ENCODE results near the gene FSIP1.
"Not testable (repeated sequence)": the region's sequence is repeated elsewhere in the genome, so short reads cannot be mapped to it uniquely, and the experiment has no call there.

The FSIP1 gene

GRCh38 chr15:39782441-39783138, at the start of gene FSIP1:
Gene FSIP1, minus strand, starts transcription at chr15:39782841. Its CDS starts 6,317 bp downstream, at chr15:39776524.
- peak; percentile 94 to 95 for DNase-seq

GRCh38 chr15:39830166-39830565, 47.5 kb upstream of the FSIP1 start:
- DNase-seq = no peak

GRCh38 chr15:39828374-39828931, 45.8 kb upstream of the FSIP1 start:
- DNase-seq = no peak

- no peak for DNase-seq
These were observed 44.3 kb upstream of the FSIP1 start for GRCh38 chr15:39826975-39827374.

GRCh38 chr15:39823634-39824033, 41.0 kb upstream of the FSIP1 start:
- DNase-seq = no peak

- no peak for DNase-seq
These were observed 37.5 kb upstream of the FSIP1 start for GRCh38 chr15:39820050-39820602.

GRCh38 chr15:39819533-39819932, 36.9 kb upstream of the FSIP1 start:
- no peak for DNase-seq

GRCh38 chr15:39817892-39818291, 35.3 kb upstream of the FSIP1 start:
- DNase-seq = no peak

- DNase-seq = no peak
These were observed 31.8 kb upstream of the FSIP1 start for GRCh38 chr15:39814489-39814888.

GRCh38 chr15:39812651-39813050, 30.0 kb upstream of the FSIP1 start:
- not testable (repeated sequence) for DNase-seq

- DNase-seq = no peak
These were observed 26.3 kb upstream of the FSIP1 start for GRCh38 chr15:39808909-39809308.

GRCh38 chr15:39807791-39808190, 25.1 kb upstream of the FSIP1 start:
- DNase-seq = no peak

GRCh38 chr15:39804026-39804425, 21.4 kb upstream of the FSIP1 start:
- DNase-seq = no peak

- DNase-seq = no peak
These were observed 20.4 kb upstream of the FSIP1 start for GRCh38 chr15:39803016-39803415.

GRCh38 chr15:39801641-39802309, 19.1 kb upstream of the FSIP1 start:
- DNase-seq = peak in 1 of 2 donors; percentile 14

GRCh38 chr15:39799552-39800011, 16.9 kb upstream of the FSIP1 start:
- DNase-seq = no peak

GRCh38 chr15:39798382-39798781, 15.7 kb upstream of the FSIP1 start:
- DNase-seq = no peak

- DNase-seq = no peak
These were observed 14.8 kb upstream of the FSIP1 start for GRCh38 chr15:39797407-39797806.

GRCh38 chr15:39796601-39797000, 14.0 kb upstream of the FSIP1 start:
- DNase-seq = no peak

- no peak for DNase-seq
These were observed 12.8 kb upstream of the FSIP1 start for GRCh38 chr15:39795486-39795885.

GRCh38 chr15:39794954-39795353, 12.3 kb upstream of the FSIP1 start:
- DNase-seq = no peak

- no peak for DNase-seq
These were observed 11.3 kb upstream of the FSIP1 start for GRCh38 chr15:39793923-39794322.

- DNase-seq = no peak
These were observed 10.2 kb upstream of the FSIP1 start for GRCh38 chr15:39792844-39793335.

Measured in CD4-positive, alpha-beta T cell treated with Interferon alpha-2 for 1 hour (primary cell).